Mesendoderm (in vitro differentiated cells): Measurements from ENCODE around the gene TMEM43.

Source experiments
- DNase-seq: peaks from one replicate; pipeline ENCODE4 v3.0.0; 2013
- H2AK5ac ChIP-seq: 2 replicates; pipeline ENCODE4 v1.6.1; 2013; ENCODE audit warnings: low read length, inconsistent platforms
- H2BK120ac ChIP-seq: 2 replicates; pipeline ENCODE4 v1.6.1; 2013; ENCODE audit warnings: low read depth, mild to moderate bottlenecking, low read length, moderate library complexity, mixed read lengths
- H2BK15ac ChIP-seq: replicated peaks from 2 replicates; pipeline ENCODE4 v1.6.1; 2013; ENCODE audit warnings: low read depth, mild to moderate bottlenecking, moderate library complexity
- H2BK5ac ChIP-seq: 2 replicates; pipeline ENCODE4 v1.6.1; 2013; ENCODE audit warnings: low read length, inconsistent platforms
- H3K18ac ChIP-seq: 2 replicates; pipeline ENCODE4 v1.6.1; 2013; ENCODE audit warnings: mild to moderate bottlenecking, low read length, mixed read lengths
- H3K23ac ChIP-seq: one replicate; pipeline ENCODE4 v1.6.1; 2013; ENCODE audit warnings: low read length
- H3K27ac ChIP-seq: 2 replicates; pipeline ENCODE4 v1.5.1; 2013; ENCODE audit warnings: low read depth, mild to moderate bottlenecking, inconsistent platforms, low read length, moderate library complexity
- H3K27me3 ChIP-seq: 2 replicates; pipeline ENCODE4 v1.6.1; 2013; ENCODE audit warnings: low read length, control low read depth, mild to moderate bottlenecking, inconsistent platforms; ENCODE audit not compliant: insufficient read depth, poor library complexity
- H3K36me3 ChIP-seq: 2 replicates; pipeline ENCODE4 v1.6.1; 2013; ENCODE audit warnings: low read length, inconsistent platforms; ENCODE audit not compliant: control insufficient read depth, insufficient read depth
- H3K4ac ChIP-seq: one replicate; pipeline ENCODE4 v1.6.1; 2013; ENCODE audit warnings: low read depth, mild to moderate bottlenecking, low read length, moderate library complexity
- H3K4me1 ChIP-seq: 2 replicates; pipeline ENCODE4 v1.6.1; 2013; ENCODE audit warnings: low read depth, low read length, inconsistent platforms; ENCODE audit not compliant: control insufficient read depth
- H3K4me2 ChIP-seq: 2 replicates; pipeline ENCODE4 v1.6.1; 2013; ENCODE audit warnings: low read length
- H3K4me3 ChIP-seq: 2 replicates; pipeline ENCODE4 v1.5.1; 2013; ENCODE audit warnings: mild to moderate bottlenecking, low read length
- H3K56ac ChIP-seq: one replicate; pipeline ENCODE4 v1.6.1; 2013; ENCODE audit warnings: low read length
- H3K79me1 ChIP-seq: 2 replicates; pipeline ENCODE4 v1.6.1; 2013; ENCODE audit warnings: low read length, inconsistent platforms
- H3K79me2 ChIP-seq: 2 replicates; pipeline ENCODE4 v1.6.1; 2013; ENCODE audit warnings: mild to moderate bottlenecking, low read length; ENCODE audit not compliant: control insufficient read depth, insufficient read depth
- H3K9ac ChIP-seq: 2 replicates; pipeline ENCODE4 v1.6.1; 2013; ENCODE audit warnings: low read length, inconsistent platforms
- H4K5ac ChIP-seq: one replicate; pipeline ENCODE4 v1.6.1; 2013; ENCODE audit warnings: low read length
- H4K8ac ChIP-seq: one replicate; pipeline ENCODE4 v1.6.1; 2013; ENCODE audit warnings: low read depth, mild to moderate bottlenecking, control low read depth, low read length, moderate library complexity
- WGBS: extraction: QIAGEN DNeasy Blood & Tissue Kit; methylation state at CpG from one replicate; pipeline ENCODE4 v1.1.7; 2013; ENCODE audit warnings: low lambda C conversion rate, missing lambda C conversion rate; ENCODE audit not compliant: insufficient coverage; ENCODE audit errors: extremely low coverage; 5-methylcytosine and 5-hydroxymethylcytosine counted together

The TMEM43 gene

GRCh38 chr3:14183015-14183577, 58.2 kb downstream of the TMEM43 start:
- H3K4me2 ChIP-seq, result no peak overlapping the region
- H3K9ac ChIP-seq, result no peak overlapping the region
- no peak overlapping the region for H3K4ac ChIP-seq
- H2BK15ac ChIP-seq, result no peak overlapping the region
- WGBS, result no CpG with 5 or more reads among the region's 2 CpGs
- peaks cover 13% of the 10 kb centered on the region for H3K79me2 ChIP-seq
- no peak overlapping the region for H4K5ac ChIP-seq
- H3K56ac ChIP-seq, result no peak overlapping the region
- DNase-seq, result no peak
- H3K79me1 ChIP-seq, result peaks cover 6% of the 10 kb centered on the region
- H2AK5ac ChIP-seq, result no peak overlapping the region
- no peak overlapping the region for H3K23ac ChIP-seq
- no peak overlapping the region for H2BK5ac ChIP-seq
- no peaks in the 10 kb centered on the region for H3K4me1 ChIP-seq
- H3K18ac ChIP-seq, result no peak overlapping the region
- H3K27me3 ChIP-seq, result no peaks in the 10 kb centered on the region
- peaks cover 5% of the 10 kb centered on the region for H3K36me3 ChIP-seq
- H3K27ac ChIP-seq, result no peak overlapping the region
- H3K4me3 ChIP-seq, result no peak overlapping the region
- H4K8ac ChIP-seq, result no peak overlapping the region
- H2BK120ac ChIP-seq, result no peak overlapping the region

- Histone ChIP-seq H4K8ac (no peak overlapping the region), H3K9ac (no peak overlapping the region), H2BK15ac (no peak overlapping the region), H3K4me3 (no peak overlapping the region), H4K5ac (no peak overlapping the region), H3K4me1 (no peaks in the 10 kb centered on the region), H3K4ac (no peak overlapping the region), H2BK120ac (no peak overlapping the region), H2AK5ac (no peak overlapping the region), H3K23ac (no peak overlapping the region), H3K27me3 (no peaks in the 10 kb centered on the region), H3K79me1 (peaks cover 2% of the 10 kb centered on the region), H3K36me3 (peaks cover 5% of the 10 kb centered on the region), H2BK5ac (no peak overlapping the region), H3K18ac (no peak overlapping the region), H3K4me2 (no peak overlapping the region), H3K27ac (no peak overlapping the region), H3K56ac (no peak overlapping the region), H3K79me2 (peaks cover 4% of the 10 kb centered on the region)
- no CpG with 5 or more reads among the region's 5 CpGs for WGBS
- no peak for DNase-seq
These were observed 62.1 kb downstream of the TMEM43 start for GRCh38 chr3:14186854-14187458.

DNA sequence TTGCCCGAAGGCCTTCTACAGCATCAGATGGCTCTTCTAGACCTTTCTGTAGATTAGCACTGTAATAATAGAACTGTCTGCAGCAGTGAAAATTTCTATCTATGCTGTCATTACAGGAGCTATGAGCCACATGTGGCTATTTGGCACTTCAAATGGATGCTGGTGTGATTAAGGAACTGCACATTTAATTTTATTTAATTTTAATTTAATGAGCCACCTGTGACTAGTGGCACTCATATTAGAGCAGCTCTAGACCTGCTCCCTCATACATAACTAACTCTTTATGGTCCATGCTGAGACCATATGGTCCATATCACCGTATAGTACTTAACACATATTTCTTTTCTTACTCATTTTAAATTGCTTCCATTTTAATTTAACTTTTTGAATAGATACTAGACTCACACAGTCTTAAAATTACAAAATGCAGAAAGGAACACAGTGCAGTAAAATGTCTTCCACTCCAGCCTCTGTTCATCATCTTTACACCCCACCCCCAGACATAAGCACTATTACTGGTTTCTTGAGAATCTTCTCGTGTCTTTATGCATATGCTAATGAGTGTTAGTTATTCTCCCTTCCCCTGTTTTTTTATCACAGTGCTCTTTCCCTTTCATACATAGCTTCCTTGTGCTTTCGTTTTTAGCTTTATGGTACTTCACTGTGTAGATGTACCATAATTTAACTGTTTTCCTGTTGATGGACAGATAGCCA, 63.3 kb downstream of the TMEM43 start:
- no peak overlapping the region for H3K4ac ChIP-seq
- peaks cover 5% of the 10 kb centered on the region for H3K36me3 ChIP-seq
- H3K27me3 ChIP-seq, result no peaks in the 10 kb centered on the region
- no peak overlapping the region for H3K4me2 ChIP-seq
- no peak overlapping the region for H2AK5ac ChIP-seq
- no peak overlapping the region for H3K4me3 ChIP-seq
- no peaks in the 10 kb centered on the region for H3K4me1 ChIP-seq
- no peak overlapping the region for H3K56ac ChIP-seq
- no peak overlapping the region for H2BK5ac ChIP-seq
- WGBS, result 100% methylated on average over 1 of the region's 4 CpGs
- DNase-seq, result no peak
- H3K27ac ChIP-seq, result no peak overlapping the region
- peaks cover 2% of the 10 kb centered on the region for H3K79me1 ChIP-seq
- H2BK120ac ChIP-seq, result no peak overlapping the region
- H3K18ac ChIP-seq, result no peak overlapping the region
- no peak overlapping the region for H3K9ac ChIP-seq
- H3K79me2 ChIP-seq, result peaks cover 4% of the 10 kb centered on the region
- no peak overlapping the region for H4K5ac ChIP-seq
- H4K8ac ChIP-seq, result no peak overlapping the region
- no peak overlapping the region for H3K23ac ChIP-seq
- no peak overlapping the region for H2BK15ac ChIP-seq
